Activated naive CD4-positive, alpha-beta T cell treated with anti-CD3 and anti-CD28 coated beads, Interleukin-2, amount 50 U/mL, for 24 hours (primary cell): Measurements from ENCODE around the gene SLC22A16.
"Not testable (repeated sequence)": the region's sequence is repeated elsewhere in the genome, so short reads cannot be mapped to it uniquely, and the experiment has no call there.

Source experiments
- H3K27ac Mint-ChIP-seq: one replicate; pipeline ENCODE4 v1.8.0; 2021; ENCODE audit warnings: mild to moderate bottlenecking, mixed read lengths
- H3K27me3 Mint-ChIP-seq: one replicate; pipeline ENCODE4 v1.8.0; 2021; ENCODE audit warnings: mixed read lengths
- H3K36me3 Mint-ChIP-seq: one replicate; pipeline ENCODE4 v1.8.0; 2021; ENCODE audit warnings: mixed read lengths
- H3K4me1 Mint-ChIP-seq: one replicate; pipeline ENCODE4 v1.8.0; 2021; ENCODE audit warnings: mixed read lengths
- H3K4me3 Mint-ChIP-seq: one replicate; pipeline ENCODE4 v1.8.0; 2021; ENCODE audit warnings: mild to moderate bottlenecking, mixed read lengths
- H3K9me3 Mint-ChIP-seq: one replicate; pipeline ENCODE4 v1.8.0; 2021; ENCODE audit warnings: mixed read lengths

Gene SLC22A16, protein sequence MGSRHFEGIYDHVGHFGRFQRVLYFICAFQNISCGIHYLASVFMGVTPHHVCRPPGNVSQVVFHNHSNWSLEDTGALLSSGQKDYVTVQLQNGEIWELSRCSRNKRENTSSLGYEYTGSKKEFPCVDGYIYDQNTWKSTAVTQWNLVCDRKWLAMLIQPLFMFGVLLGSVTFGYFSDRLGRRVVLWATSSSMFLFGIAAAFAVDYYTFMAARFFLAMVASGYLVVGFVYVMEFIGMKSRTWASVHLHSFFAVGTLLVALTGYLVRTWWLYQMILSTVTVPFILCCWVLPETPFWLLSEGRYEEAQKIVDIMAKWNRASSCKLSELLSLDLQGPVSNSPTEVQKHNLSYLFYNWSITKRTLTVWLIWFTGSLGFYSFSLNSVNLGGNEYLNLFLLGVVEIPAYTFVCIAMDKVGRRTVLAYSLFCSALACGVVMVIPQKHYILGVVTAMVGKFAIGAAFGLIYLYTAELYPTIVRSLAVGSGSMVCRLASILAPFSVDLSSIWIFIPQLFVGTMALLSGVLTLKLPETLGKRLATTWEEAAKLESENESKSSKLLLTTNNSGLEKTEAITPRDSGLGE

GRCh38 chr6:110476046-110476849, at the start of gene SLC22A16:
Gene SLC22A16, minus strand, starts transcription at chr6:110476613. Its CDS starts 39 bp downstream, at chr6:110476574.
- peak within 1 kb of the TSS; percentile 45 for H3K4me3 Mint-ChIP-seq
- H3K36me3 Mint-ChIP-seq, result no peaks in the 10 kb centered on the region
- H3K9me3 Mint-ChIP-seq, result no peaks in the 10 kb centered on the region
- peaks cover 13% of the 10 kb centered on the region for H3K4me1 Mint-ChIP-seq
- H3K27ac Mint-ChIP-seq, result no peak within 1 kb of the TSS
- H3K27me3 Mint-ChIP-seq, result peaks cover 30% of the 10 kb centered on the region

- Mint-ChIP-seq H3K27ac (no peak overlapping the region), H3K4me1 (no peaks in the 10 kb centered on the region), H3K9me3 (no peaks in the 10 kb centered on the region), H3K27me3 (peaks cover 6% of the 10 kb centered on the region), H3K36me3 (no peaks in the 10 kb centered on the region), H3K4me3 (no peak overlapping the region)
Measured at GRCh38 chr6:110525001-110525400, 48.6 kb upstream of the SLC22A16 start.

DNA sequence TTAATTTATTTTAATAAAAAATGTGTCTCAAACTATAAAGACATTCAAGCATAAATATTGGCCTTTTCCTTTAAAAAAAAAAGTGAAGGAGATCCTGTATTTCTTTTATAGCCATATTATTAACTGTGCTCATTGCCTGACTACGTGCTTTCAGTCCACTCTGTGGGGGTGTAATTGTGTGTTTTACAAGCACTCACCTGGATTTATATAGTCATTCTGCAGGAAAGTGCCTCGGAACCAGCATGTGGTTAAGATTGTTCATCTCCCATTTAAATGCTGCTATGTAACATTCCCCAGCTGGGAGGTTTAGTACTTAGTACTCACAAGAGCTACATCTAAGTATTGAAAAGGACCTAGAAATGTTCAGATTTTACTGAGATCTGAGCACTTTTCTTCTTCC, 47.9 kb upstream of the SLC22A16 start:
- Mint-ChIP-seq H3K27ac (no peak overlapping the region), H3K36me3 (no peaks in the 10 kb centered on the region), H3K27me3 (peaks cover 1% of the 10 kb centered on the region), H3K9me3 (no peaks in the 10 kb centered on the region), H3K4me1 (no peaks in the 10 kb centered on the region), H3K4me3 (no peak overlapping the region)

GRCh38 chr6:110523451-110524021, 47.1 kb upstream of the SLC22A16 start:
- H3K27me3 Mint-ChIP-seq, result no peaks in the 10 kb centered on the region

GRCh38 chr6:110522427-110522826, 46.0 kb upstream of the SLC22A16 start:
- H3K9me3 Mint-ChIP-seq, result no peaks in the 10 kb centered on the region
- H3K36me3 Mint-ChIP-seq, result no peaks in the 10 kb centered on the region
- H3K4me3 Mint-ChIP-seq, result no peak overlapping the region
- no peak overlapping the region for H3K27ac Mint-ChIP-seq
- no peaks in the 10 kb centered on the region for H3K4me1 Mint-ChIP-seq
- H3K27me3 Mint-ChIP-seq, result no peaks in the 10 kb centered on the region

More at GRCh38 chr6:110523451-110524021, 47.1 kb upstream of the SLC22A16 start:
- no peak overlapping the region for H3K27ac Mint-ChIP-seq
- no peaks in the 10 kb centered on the region for H3K4me1 Mint-ChIP-seq
- no peaks in the 10 kb centered on the region for H3K36me3 Mint-ChIP-seq
- H3K4me3 Mint-ChIP-seq, result no peak overlapping the region
- no peaks in the 10 kb centered on the region for H3K9me3 Mint-ChIP-seq

DNA sequence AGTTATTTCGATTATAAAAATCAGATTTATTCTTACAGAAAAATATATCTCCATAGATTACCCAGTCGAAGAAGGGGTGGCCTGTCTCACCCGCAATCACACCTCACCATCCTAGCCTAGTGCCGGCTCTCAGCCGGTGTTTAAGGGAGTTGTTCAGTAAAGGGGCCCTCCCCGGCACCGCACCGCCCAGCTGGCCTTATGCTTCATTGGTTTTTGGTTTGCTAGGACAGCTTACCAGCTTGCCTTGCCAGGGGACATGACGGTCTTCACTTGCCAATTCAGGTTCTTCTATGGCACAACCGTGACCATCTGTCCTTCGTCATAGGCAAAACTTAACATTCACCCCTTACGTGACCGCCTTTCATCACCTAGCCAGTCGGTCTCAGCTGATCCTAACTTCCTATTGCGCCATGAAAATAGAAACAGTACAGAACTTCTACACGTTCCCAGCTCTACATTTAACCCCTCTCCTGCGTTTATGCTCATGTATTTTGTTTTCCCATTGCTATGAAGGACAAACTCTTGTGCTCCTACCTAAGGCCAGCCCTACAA, 44.7 kb upstream of the SLC22A16 start:
- Mint-ChIP-seq H3K27me3 (no peaks in the 10 kb centered on the region), H3K4me1 (no peaks in the 10 kb centered on the region), H3K27ac (no peak overlapping the region), H3K4me3 (no peak overlapping the region), H3K36me3 (no peaks in the 10 kb centered on the region), H3K9me3 (no peaks in the 10 kb centered on the region)

- H3K27me3 Mint-ChIP-seq, result no peaks in the 10 kb centered on the region
Measured at GRCh38 chr6:110520209-110520965, 44.0 kb upstream of the SLC22A16 start.

DNA sequence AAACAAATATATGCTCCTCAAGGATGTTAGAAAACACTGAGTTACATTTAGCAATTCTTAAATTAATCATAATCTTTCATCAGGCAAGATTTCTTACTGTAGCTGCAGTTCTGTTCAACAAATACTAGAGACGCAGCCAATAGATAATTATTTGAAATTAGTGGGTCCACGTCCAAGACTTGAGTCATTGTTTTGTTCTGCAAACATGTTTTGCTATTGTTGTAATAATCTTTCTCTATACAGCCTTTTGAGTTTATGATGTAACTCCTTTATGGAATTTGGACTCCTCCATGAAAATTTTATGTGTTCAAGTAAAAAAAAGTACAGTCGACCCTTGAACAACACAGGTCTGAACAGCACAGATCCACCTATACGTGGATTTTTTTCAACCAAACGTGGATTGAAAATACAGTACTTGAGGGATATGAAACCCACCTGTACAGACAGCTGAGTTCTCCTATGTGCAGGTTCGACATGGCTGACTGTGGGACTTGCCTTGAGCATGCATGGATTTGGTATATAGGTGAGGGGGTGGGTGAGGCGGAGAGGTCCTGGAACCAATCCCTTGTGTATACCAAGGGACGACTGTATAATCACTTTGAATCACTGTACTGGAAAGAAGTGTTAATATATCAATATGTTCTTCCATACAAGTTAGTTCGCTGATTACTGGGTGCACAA, 41.3 kb upstream of the SLC22A16 start:
- no peak overlapping the region for H3K27ac Mint-ChIP-seq
- H3K4me3 Mint-ChIP-seq, result no peak overlapping the region
- no peaks in the 10 kb centered on the region for H3K9me3 Mint-ChIP-seq

More at GRCh38 chr6:110520209-110520965, 44.0 kb upstream of the SLC22A16 start:
- Mint-ChIP-seq H3K9me3 (no peaks in the 10 kb centered on the region), H3K4me1 (no peaks in the 10 kb centered on the region), H3K4me3 (no peak overlapping the region), H3K27ac (no peak overlapping the region), H3K36me3 (no peaks in the 10 kb centered on the region)

DNA sequence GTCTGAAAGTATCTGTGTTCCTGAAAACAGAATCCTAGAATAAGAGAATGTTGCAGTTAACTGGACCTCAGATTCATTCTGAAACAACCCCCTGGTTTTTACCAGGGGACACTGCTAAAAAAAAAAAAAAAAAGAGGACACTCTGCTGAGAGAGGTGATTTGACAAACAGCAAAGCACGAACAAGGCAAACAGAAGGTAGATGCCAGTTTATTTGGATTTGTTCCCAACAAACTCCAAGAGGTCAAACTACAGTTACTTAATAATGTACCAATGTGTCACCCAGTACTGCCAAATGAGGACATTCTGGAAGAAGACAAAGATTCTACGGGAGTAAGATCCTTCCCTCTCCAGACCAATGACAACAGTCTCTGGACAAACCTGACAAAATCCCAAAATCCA, 40.6 kb upstream of the SLC22A16 start:
- Mint-ChIP-seq H3K4me3 (no peak overlapping the region), H3K36me3 (no peaks in the 10 kb centered on the region), H3K9me3 (no peaks in the 10 kb centered on the region), H3K27me3 (peaks cover 3% of the 10 kb centered on the region), H3K27ac (no peak overlapping the region), H3K4me1 (no peaks in the 10 kb centered on the region)

More for the DNA sequence above, 41.3 kb upstream of the SLC22A16 start:
- no peaks in the 10 kb centered on the region for H3K4me1 Mint-ChIP-seq
- H3K27me3 Mint-ChIP-seq, result peaks cover 3% of the 10 kb centered on the region
- no peaks in the 10 kb centered on the region for H3K36me3 Mint-ChIP-seq

- Mint-ChIP-seq H3K9me3 (no peaks in the 10 kb centered on the region), H3K4me1 (no peaks in the 10 kb centered on the region), H3K27me3 (peaks cover 4% of the 10 kb centered on the region), H3K36me3 (no peaks in the 10 kb centered on the region), H3K27ac (no peak overlapping the region), H3K4me3 (no peak overlapping the region)
Measured at GRCh38 chr6:110514818-110515217, 38.4 kb upstream of the SLC22A16 start.

DNA sequence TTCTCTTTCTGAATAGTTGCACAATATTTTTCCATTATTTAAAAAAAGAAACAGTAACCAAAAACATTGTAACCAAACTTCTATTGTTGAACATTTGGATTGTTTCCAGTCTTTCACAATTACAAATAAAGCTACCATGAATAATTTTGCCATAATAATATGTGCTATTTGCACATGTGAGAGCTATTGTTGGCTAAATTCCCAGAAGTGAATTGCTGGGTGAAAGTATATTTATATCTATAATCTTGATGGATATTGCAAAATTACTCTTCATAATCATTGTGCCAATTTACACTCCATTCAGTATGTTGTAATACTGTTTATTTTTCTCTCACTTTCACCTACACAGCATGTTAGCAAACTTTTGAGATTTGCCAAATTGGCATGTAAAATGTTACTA, 36.6 kb upstream of the SLC22A16 start:
- no peak overlapping the region for H3K27ac Mint-ChIP-seq
- H3K27me3 Mint-ChIP-seq, result peaks cover 6% of the 10 kb centered on the region
- no peaks in the 10 kb centered on the region for H3K9me3 Mint-ChIP-seq
- H3K4me3 Mint-ChIP-seq, result no peak overlapping the region
- no peaks in the 10 kb centered on the region for H3K4me1 Mint-ChIP-seq
- H3K36me3 Mint-ChIP-seq, result no peaks in the 10 kb centered on the region

- not testable (repeated sequence) for H3K27ac Mint-ChIP-seq, H3K27me3 Mint-ChIP-seq, H3K9me3 Mint-ChIP-seq, H3K4me1 Mint-ChIP-seq, H3K4me3 Mint-ChIP-seq, H3K36me3 Mint-ChIP-seq
Measured at GRCh38 chr6:110512549-110512948, 36.1 kb upstream of the SLC22A16 start.

- Mint-ChIP-seq H3K9me3 (no peaks in the 10 kb centered on the region), H3K4me1 (no peaks in the 10 kb centered on the region), H3K36me3 (no peaks in the 10 kb centered on the region), H3K4me3 (no peak overlapping the region), H3K27ac (no peak overlapping the region), H3K27me3 (peaks cover 6% of the 10 kb centered on the region)
Measured at GRCh38 chr6:110511401-110511800, 35.0 kb upstream of the SLC22A16 start.

- Mint-ChIP-seq H3K4me1 (no peaks in the 10 kb centered on the region), H3K27me3 (peaks cover 5% of the 10 kb centered on the region), H3K9me3 (no peaks in the 10 kb centered on the region), H3K36me3 (no peaks in the 10 kb centered on the region), H3K4me3 (no peak overlapping the region), H3K27ac (no peak overlapping the region)
Measured at GRCh38 chr6:110509617-110510241, 33.3 kb upstream of the SLC22A16 start.
